SK-N-MC (cell line): ENCODE measurements around the gene DTWD2.
A peak's percentile ranks its signal among the peaks of the same experiment; 100 is the strongest.
"Not testable (repeated sequence)": the region's sequence is repeated elsewhere in the genome, so short reads cannot be mapped to it uniquely, and the experiment has no call there.

Experiments
- DNase-seq: peaks from one replicate; pipeline ENCODE4 v3.0.0-alpha.2; 2011; ENCODE audit warnings: low read depth, low spot score
- H3K27ac ChIP-seq: fragments of 200-600 bp; sonication (generic); 2 replicates; pipeline ENCODE4 v1.5.1; 2016; ENCODE audit warnings: mixed run types
- H3K36me3 ChIP-seq: fragments of 200-600 bp; sonication (generic); 2 replicates; pipeline ENCODE4 v1.6.1; 2017; ENCODE audit warnings: antibody characterized with exemption, low read length, mixed read lengths; ENCODE audit not compliant: insufficient read depth
- H3K4me3 ChIP-seq: fragments of 200-600 bp; sonication (generic); 2 replicates; pipeline ENCODE4 v1.5.1; 2016
- H3K9ac ChIP-seq: fragments of 200-600 bp; sonication (generic); 2 replicates; pipeline ENCODE4 v1.8.0; 2017; ENCODE audit warnings: mixed run types, mixed read lengths; ENCODE audit not compliant: insufficient read length
- H3K9me3 ChIP-seq: fragments of 200-600 bp; sonication (generic); 2 replicates; pipeline ENCODE4 v1.6.1; 2017; ENCODE audit warnings: low read depth, mild to moderate bottlenecking, antibody characterized with exemption, low read length, moderate library complexity, mixed read lengths
- EZH2 ChIP-seq: fragments of 200-600 bp; sonication (generic); IDR thresholded peaks from one replicate; pipeline ENCODE4 v1.6.1; 2017; ENCODE audit warnings: antibody characterized with exemption
- FOXP2 ChIP-seq: optimal IDR thresholded peaks from 2 replicates; pipeline ENCODE3; 2011; ENCODE audit warnings: mild to moderate bottlenecking, moderate library complexity; ENCODE audit not compliant: insufficient read depth; ENCODE audit errors: extremely low read length, control extremely low read depth
- POLR2AphosphoS5 ChIP-seq: IDR thresholded peaks from 2 replicates; pipeline ENCODE4 v1.6.1; 2012; ENCODE audit warnings: mild to moderate bottlenecking, low read depth, low read length, borderline replicate concordance

Gene DTWD2

DNA sequence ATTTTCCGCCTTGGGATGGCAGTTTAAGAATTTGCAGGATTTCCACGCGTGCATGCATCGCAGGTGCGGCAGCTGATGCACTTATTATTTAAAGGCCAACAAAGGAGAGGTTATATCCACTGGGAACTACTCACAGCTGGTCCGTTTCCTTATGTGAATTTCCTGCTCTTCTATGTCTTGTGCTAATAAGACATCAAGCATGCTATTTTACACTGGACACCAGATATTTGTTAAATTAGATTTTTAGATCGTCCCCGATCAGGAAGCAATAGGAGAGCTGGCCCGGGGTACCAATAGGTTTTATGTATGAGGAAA, 476 bp upstream of the DTWD2 start:
- Histone ChIP-seq H3K27ac (no peak overlapping the region), H3K4me3 (peak overlapping the region; percentile 95), H3K9ac (peak overlapping the region; percentile 45)

DNA sequence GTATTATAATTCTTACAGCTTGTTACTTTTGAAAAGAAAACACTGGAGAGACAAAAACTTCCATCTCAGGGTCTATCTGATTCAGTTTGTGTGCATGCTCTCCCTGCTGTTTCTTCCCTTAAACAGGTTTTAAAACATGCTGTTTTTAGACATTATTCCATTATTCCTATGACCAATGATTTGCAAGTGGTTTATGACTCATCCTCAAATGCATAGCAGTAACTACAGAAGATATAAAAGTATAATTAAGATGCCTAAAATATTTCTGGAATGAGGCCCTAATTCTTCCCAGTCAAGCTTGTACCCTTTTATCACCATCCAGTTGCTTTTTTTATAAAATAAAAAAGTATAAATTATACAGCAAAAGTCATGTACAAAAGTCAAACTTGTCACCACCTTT, 3.7 kb downstream of the DTWD2 start:
- peak overlapping the region; percentile 53 for H3K9ac ChIP-seq
- peak overlapping the region; percentile 42; the same call in 1 of the 2 replicates for H3K4me3 ChIP-seq
- no peaks in the 10 kb centered on the region for H3K36me3 ChIP-seq
- no peak for TF ChIP-seq POLR2AphosphoS5
- no peak for TF ChIP-seq EZH2
- TF ChIP-seq FOXP2, result no peak
- DNase-seq, result no peak
- no peaks in the 10 kb centered on the region for H3K9me3 ChIP-seq
- peak overlapping the region; percentile 89 for H3K27ac ChIP-seq

More for the DNA sequence above, 476 bp upstream of the DTWD2 start:
- TF ChIP-seq FOXP2 (no peak), POLR2AphosphoS5 (no peak), EZH2 (no peak)
- no peaks in the 10 kb centered on the region for H3K9me3 ChIP-seq
- no peaks in the 10 kb centered on the region for H3K36me3 ChIP-seq
- no peak for DNase-seq

GRCh38 chr5:118981783-118982182, 6.6 kb downstream of the DTWD2 start:
- Histone ChIP-seq H3K9ac (no peak overlapping the region), H3K36me3 (no peaks in the 10 kb centered on the region), H3K27ac (peak overlapping the region; percentile 55; the same call in 1 of the 2 replicates), H3K9me3 (no peaks in the 10 kb centered on the region), H3K4me3 (no peak overlapping the region)
- no peak for DNase-seq
- TF ChIP-seq EZH2 (no peak), FOXP2 (no peak), POLR2AphosphoS5 (no peak)

GRCh38 chr5:118980438-118980837, 7.9 kb downstream of the DTWD2 start:
- H3K9ac ChIP-seq, result no peak overlapping the region
- TF ChIP-seq POLR2AphosphoS5 (no peak), EZH2 (no peak), FOXP2 (no peak)
- no peaks in the 10 kb centered on the region for H3K9me3 ChIP-seq
- no peak overlapping the region for H3K4me3 ChIP-seq
- H3K36me3 ChIP-seq, result no peaks in the 10 kb centered on the region
- no peak for DNase-seq
- no peak overlapping the region for H3K27ac ChIP-seq

DNA sequence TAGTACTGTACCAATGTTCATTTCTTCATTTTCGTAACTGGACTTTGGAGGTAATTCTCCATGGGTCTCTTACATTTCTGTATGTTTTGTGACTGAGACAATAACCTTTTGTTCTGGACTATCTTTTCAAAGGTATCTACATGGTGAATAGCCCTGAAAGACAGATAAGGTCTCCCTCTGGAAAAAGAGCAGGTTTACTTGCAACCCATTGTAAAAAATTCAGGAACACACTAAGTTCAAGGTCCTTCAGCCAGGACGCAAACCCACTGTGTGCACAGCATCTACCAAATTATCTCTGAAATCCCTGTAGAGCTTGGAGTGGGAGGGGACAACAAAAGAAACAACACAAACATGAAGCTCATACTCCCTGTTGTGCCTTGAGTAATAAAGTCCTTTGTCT, 8.3 kb downstream of the DTWD2 start:
- no peak for DNase-seq
- TF ChIP-seq FOXP2 (no peak), POLR2AphosphoS5 (no peak), EZH2 (no peak)
- Histone ChIP-seq H3K36me3 (no peaks in the 10 kb centered on the region), H3K27ac (no peak overlapping the region), H3K9ac (no peak overlapping the region), H3K9me3 (no peaks in the 10 kb centered on the region), H3K4me3 (no peak overlapping the region)

DNA sequence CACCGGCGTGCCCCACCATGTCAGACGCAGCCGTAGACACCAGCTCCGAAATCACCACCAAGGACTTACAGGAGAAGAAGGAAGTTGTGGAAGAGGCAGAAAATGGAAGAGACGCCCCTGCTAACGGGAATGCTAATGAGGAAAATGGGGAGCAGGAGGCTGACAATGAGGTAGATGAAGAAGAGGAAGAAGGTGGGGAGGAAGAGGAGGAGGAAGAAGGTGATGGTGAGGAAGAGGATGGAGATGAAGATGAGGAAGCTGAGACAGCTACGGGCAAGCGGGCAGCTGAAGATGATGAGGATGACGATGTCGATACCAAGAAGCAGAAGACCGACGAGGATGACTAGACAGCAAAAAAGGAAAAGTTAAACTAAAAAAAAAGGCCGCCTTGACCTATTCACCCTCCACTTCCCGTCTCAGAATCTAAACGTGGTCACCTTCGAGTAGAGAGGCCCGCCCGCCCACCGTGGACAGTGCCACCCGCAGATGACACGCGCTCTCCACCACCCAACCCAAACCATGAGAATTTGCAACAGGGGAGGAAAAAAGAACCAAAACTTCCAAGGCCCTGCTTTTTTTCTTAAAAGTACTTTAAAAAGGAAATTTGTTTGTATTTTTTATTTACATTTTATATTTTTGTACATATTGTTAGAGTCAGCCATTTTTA, 14.4 kb downstream of the DTWD2 start:
- H3K9me3 ChIP-seq, H3K9ac ChIP-seq, H3K4me3 ChIP-seq, H3K27ac ChIP-seq, H3K36me3 ChIP-seq, DNase-seq: not testable (repeated sequence)

- Histone ChIP-seq H3K9me3 (no peaks in the 10 kb centered on the region), H3K4me3 (no peak overlapping the region), H3K27ac (no peak overlapping the region), H3K36me3 (no peaks in the 10 kb centered on the region), H3K9ac (no peak overlapping the region)
- DNase-seq, result no peak
- no peak for TF ChIP-seq EZH2
- no peak for TF ChIP-seq FOXP2
- TF ChIP-seq POLR2AphosphoS5, result no peak
Observed at GRCh38 chr5:118968925-118969375, 19.4 kb downstream of the DTWD2 start.

DNA sequence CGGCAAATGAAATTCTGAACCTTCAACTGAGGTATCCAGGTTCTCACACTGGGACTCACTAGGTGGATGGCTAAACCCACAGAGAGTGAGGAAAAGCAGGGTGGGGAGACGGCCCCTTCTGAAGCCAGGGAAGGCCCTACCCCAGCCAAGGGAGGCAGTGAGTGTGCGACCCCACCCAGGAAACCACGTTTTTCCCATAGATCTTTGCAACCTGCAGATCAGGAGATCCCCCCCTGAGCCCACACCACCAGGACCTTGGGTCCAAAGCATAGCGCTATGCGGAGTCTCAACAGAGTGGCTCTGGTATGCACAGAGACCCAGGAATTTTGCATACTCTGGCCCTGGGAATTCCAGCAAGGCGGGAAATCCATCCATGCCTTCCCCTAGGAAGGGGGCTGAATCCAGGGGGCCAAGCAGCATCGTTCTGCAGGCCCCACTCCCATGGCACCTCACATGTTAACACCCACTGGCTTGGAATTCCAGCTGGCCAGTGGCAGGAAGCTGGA, 19.9 kb downstream of the DTWD2 start:
- no peak overlapping the region for H3K9ac ChIP-seq
- no peaks in the 10 kb centered on the region for H3K9me3 ChIP-seq
- DNase-seq, result no peak
- no peak for TF ChIP-seq FOXP2
- no peak for TF ChIP-seq EZH2
- TF ChIP-seq POLR2AphosphoS5, result no peak
- no peak overlapping the region for H3K27ac ChIP-seq
- H3K4me3 ChIP-seq, result no peak overlapping the region
- no peaks in the 10 kb centered on the region for H3K36me3 ChIP-seq

GRCh38 chr5:118967059-118967508, 21.3 kb downstream of the DTWD2 start:
- no peak for DNase-seq
- no peak overlapping the region for H3K4me3 ChIP-seq
- H3K27ac ChIP-seq, result no peak overlapping the region

More at GRCh38 chr5:118967059-118967508, 21.3 kb downstream of the DTWD2 start:
- no peaks in the 10 kb centered on the region for H3K9me3 ChIP-seq
- H3K36me3 ChIP-seq, result no peaks in the 10 kb centered on the region
- no peak for TF ChIP-seq FOXP2
- no peak for TF ChIP-seq POLR2AphosphoS5
- TF ChIP-seq EZH2, result no peak
- H3K9ac ChIP-seq, result no peak overlapping the region
